HCT116 (cell line): ENCODE measurements around the gene ZNF189. TPM values are rescaled to one million over a fixed set of nuclear protein-coding genes. Genes with fewer than 3 reads are reported as not detected.
"Not testable (repeated sequence)": the region's sequence is repeated elsewhere in the genome, so short reads cannot be mapped to it uniquely, and the experiment has no call there.

Experiments
- ATAC-seq: fragments of 200-7000 bp; cut with Tn5 transposase; 2 replicates; pipeline ENCODE4 v1.9.1; 2020; ENCODE audit warnings: mild to moderate bottlenecking, moderate library complexity
- BruUV-seq: library from RNA; stranded (reverse); fragments of 400-500 nt; replicated peaks from 2 replicates; lab custom pipeline; 2021; lab: Mats Ljungman, UMichigan
- CTCF ChIA-PET: fragments of 300-600 bp; sonication (Branson Sonifier 250); formaldehyde crosslinking; loops from one replicate; lab custom pipeline; 2021; ENCODE audit warnings: antibody characterized with exemption; lab: Charles Lee
- POLR2A ChIA-PET: fragments of 300-600, 350-600 bp; sonication (Branson Sonifier 250); formaldehyde crosslinking; loops from one replicate; lab custom pipeline; 2021; ENCODE audit warnings: antibody characterized with exemption; lab: Charles Lee
- RAD21 ChIA-PET, 2 experiments: fragments of 300-600 bp; sonication (Branson Sonifier 250); formaldehyde crosslinking; loops; one replicate each; lab custom pipeline; 2023; ENCODE audit warnings: low total read pairs in 2 of 2; ENCODE audit not compliant: uncharacterized antibody in 2 of 2, unreplicated experiment in 2 of 2, low non-redundant PET in 1 of 2; lab: Charles Lee
- DNase-seq: peaks from one replicate; pipeline ENCODE4 v3.0.0-alpha.2; 2010; ENCODE audit warnings: low read depth, low spot score
- H2AFZ ChIP-seq: fragments of 200-600 bp; shearing (Covaris generic), sonication (generic); 2 replicates; pipeline ENCODE4 v1.6.1; 2017; ENCODE audit warnings: low read depth, mixed run types, mixed read lengths, antibody characterized with exemption, low read length; ENCODE audit not compliant: poor library complexity, severe bottlenecking
- H3K27ac ChIP-seq: 2 replicates; pipeline ENCODE4 v1.5.1; 2012; ENCODE audit warnings: low read depth, low read length
- H3K27me3 ChIP-seq: fragments of 200-600 bp; sonication (generic); 2 replicates; pipeline ENCODE4 v1.6.1; 2016; ENCODE audit warnings: mixed run types, low read length, mixed read lengths; ENCODE audit not compliant: insufficient read depth
- H3K36me3 ChIP-seq, 2 experiments: fragments of 200-500 bp in 1 of 2; fragments of 200-600 bp in 1 of 2; sonication (Bioruptor generic) in 1 of 2; sonication (generic) in 1 of 2; 2 replicates each; pipeline versions ENCODE4 v1.5.1 to v1.6.1; 2014 to 2016; ENCODE audit warnings: low read length in 2 of 2, inconsistent platforms in 1 of 2, mixed read lengths in 1 of 2, mixed run types in 1 of 2; ENCODE audit not compliant: insufficient read depth in 2 of 2, control insufficient read depth in 1 of 2
- H3K4me1 ChIP-seq, 2 experiments: fragments of 200-600 bp in 1 of 2; sonication (generic) in 1 of 2; 2 replicates each; pipeline versions ENCODE4 v1.5.1 to v1.6.1; 2012 to 2017; ENCODE audit warnings: low read length in 2 of 2, inconsistent platforms in 1 of 2, mild to moderate bottlenecking in 1 of 2, mixed read lengths in 1 of 2, mixed run types in 1 of 2, moderate library complexity in 1 of 2; ENCODE audit not compliant: insufficient read depth in 2 of 2, control insufficient read depth in 1 of 2
- H3K4me2 ChIP-seq: fragments of 200-600 bp; sonication (generic); 2 replicates; pipeline ENCODE4 v1.6.1; 2017; ENCODE audit warnings: mixed run types, low read length, mixed read lengths
- H3K4me3 ChIP-seq, 2 experiments: fragments of 200-600 bp in 1 of 2; sonication (generic) in 1 of 2; replicated peaks in 1 of 2; 2 replicates each; pipeline ENCODE4 v1.5.1; 2011 to 2016; ENCODE audit warnings: low read length in 2 of 2, control low read depth in 1 of 2, low read depth in 1 of 2, mild to moderate bottlenecking in 1 of 2, mixed read lengths in 1 of 2, mixed run types in 1 of 2
- H3K79me2 ChIP-seq: fragments of 200-600 bp; sonication (generic); 2 replicates; pipeline ENCODE4 v1.6.1; 2017; ENCODE audit warnings: mild to moderate bottlenecking, mixed run types, low read length, moderate library complexity, mixed read lengths; ENCODE audit not compliant: insufficient read depth
- H3K9ac ChIP-seq: fragments of 200-600 bp; sonication (generic); 2 replicates; pipeline ENCODE4 v1.6.1; 2016; ENCODE audit warnings: low read length, mixed read lengths
- H3K9me2 ChIP-seq: fragments of 200-600 bp; sonication (generic), shearing (Covaris generic); 2 replicates; pipeline ENCODE4 v1.6.1; 2017; ENCODE audit warnings: mixed run types, mild to moderate bottlenecking, moderate library complexity; ENCODE audit not compliant: insufficient read depth
- H3K9me3 ChIP-seq, 2 experiments: fragments of 200-500 bp in 1 of 2; fragments of 200-600 bp in 1 of 2; sonication (Bioruptor generic) in 1 of 2; sonication (generic) in 1 of 2; 2 replicates each; pipeline ENCODE4 v1.6.1; 2014 to 2017; ENCODE audit warnings: low read length in 2 of 2, mixed read lengths in 2 of 2, inconsistent platforms in 1 of 2, low read depth in 1 of 2, mild to moderate bottlenecking in 1 of 2, mixed run types in 1 of 2, moderate library complexity in 1 of 2; ENCODE audit not compliant: control insufficient read depth in 1 of 2, insufficient read depth in 1 of 2
- H4K20me1 ChIP-seq: fragments of 200-600 bp; sonication (generic), shearing (Covaris generic); 2 replicates; pipeline ENCODE4 v1.6.1; 2017; ENCODE audit warnings: mixed run types, mild to moderate bottlenecking, moderate library complexity; ENCODE audit not compliant: insufficient read depth
- POLR2A ChIP-seq: IDR thresholded peaks from 2 replicates; pipeline ENCODE4 v1.7.0; 2011; ENCODE audit warnings: borderline replicate concordance; ENCODE audit not compliant: insufficient read depth, insufficient read length; ENCODE audit errors: extremely low read depth
- REST ChIP-seq: IDR thresholded peaks from 2 replicates; pipeline ENCODE4 v1.6.1; 2012; ENCODE audit warnings: low read depth
- ZNF274 ChIP-seq: fragments of 200-500 bp; sonication (Bioruptor generic); IDR thresholded peaks from 2 replicates; pipeline ENCODE4 v1.6.1; 2014; ENCODE audit warnings: mild to moderate bottlenecking, low read depth, low read length, inconsistent platforms
- intact Hi-C: fragments of 100-400 bp; cut with micrococcal nuclease; formaldehyde crosslinking; loops from 2 replicates; pipeline ENCODE4 v1.10.0; 2022
- total RNA-seq: library from RNA; stranded (reverse); gene quantifications from one replicate; pipeline ENCODE4 v1.2.1, GENCODE V29; 2021; ENCODE audit not compliant: unreplicated experiment

Gene ZNF189
- total RNA-seq, 1 experiment from 2014 or later: 10.6 TPM

GRCh38 chr9:101383361-101383760 is 15.3 kb upstream of the ZNF189 start:
- TF ChIP-seq ZNF274 (no peak), POLR2A (no peak), REST (no peak)
- no peaks in the 10 kb centered on the region for H3K9me2 ChIP-seq
- DNase-seq (no peak), ATAC-seq (no peak)
- ChIA-PET RAD21 (no interaction called here), CTCF (interaction anchor here (1.9 kb wide), 1 partner anchor 72 kb away, joined by 8 read pairs; no protein-coding TSS in a partner anchor), POLR2A (no interaction called here)
- H2AFZ ChIP-seq: no peak overlapping the region
- no peaks in the 10 kb centered on the region for H4K20me1 ChIP-seq
- H3K36me3 ChIP-seq: 0 out of 4 replicates have a peak, but pooled peaks cover 0 to 2% of the 10 kb centered on the region in 2 experiments
- intact Hi-C loops: no loop called here
- no peaks in the 10 kb centered on the region for H3K27me3 ChIP-seq
- no peak overlapping the region for H3K4me3 ChIP-seq
- BruUV-seq: no TSS peak
- no peaks in the 10 kb centered on the region for H3K79me2 ChIP-seq
- H3K9ac ChIP-seq: no peak overlapping the region
- H3K4me2 ChIP-seq: no peak overlapping the region
- no peak overlapping the region for H3K27ac ChIP-seq
- H3K9me3 ChIP-seq: no peaks in the 10 kb centered on the region
- no peaks in the 10 kb centered on the region for H3K4me1 ChIP-seq

GRCh38 chr9:101384873-101385536 is 13.6 kb upstream of the ZNF189 start, which contains the start of gene BAAT:
BAAT (minus strand) TSS chr9:101385006; CDS start chr9:101371404, 13,602 bp downstream.
- H2AFZ ChIP-seq, RAD21 ChIA-PET, intact Hi-C loops, H3K4me2 ChIP-seq, H3K4me3 ChIP-seq, DNase-seq, H3K9me2 ChIP-seq, H3K36me3 ChIP-seq, H3K27ac ChIP-seq, ATAC-seq, H3K9ac ChIP-seq, BruUV-seq, H3K79me2 ChIP-seq, H4K20me1 ChIP-seq, CTCF ChIA-PET, H3K9me3 ChIP-seq, H3K4me1 ChIP-seq, H3K27me3 ChIP-seq: not testable (repeated sequence)
- POLR2A ChIA-PET: interaction anchor here (1.2 kb wide), 1 partner anchor 14 kb away, joined by 4 read pairs; the partner anchor contains the start of genes MRPL50 and ZNF189
